Adipose tissue (tissue), 3 donors: Measurements from ENCODE around the gene SH3RF1. TPM values are rescaled to one million over a fixed set of nuclear protein-coding genes. Genes with fewer than 3 reads are reported as not detected.
"Not testable (repeated sequence)": the region's sequence is repeated elsewhere in the genome, so short reads cannot be mapped to it uniquely, and the experiment has no call there.

ENCODE experiments used
- H3K27ac ChIP-seq: one replicate; pipeline ENCODE4 v1.5.1; 2013; ENCODE audit warnings: low read depth, low read length
- WGBS, 3 donors: extraction: QIAGEN DNeasy Blood & Tissue Kit; methylation state at CpG; one replicate each; pipeline ENCODE4 v1.1.7; 2013; 5-methylcytosine and 5-hydroxymethylcytosine counted together
- polyA plus RNA-seq, 3 donors: library from polyadenylated mRNA; stranded (reverse); fragments of 200-250 nt; gene quantifications; one replicate each; pipeline ENCODE4 v1.2.3, GENCODE V29; 2013
- donor health status: healthy with polysubstance abuse.
- donor health status: Bipolar disorder and iron deficiency.
- donor health status: healthy.

SH3RF1 gene
- polyA plus RNA-seq, 3 donors, result 3.7 to 8.1 (median 7.5) TPM

GRCh38 chr4:169279108-169279507 lies 8.4 kb upstream of the SH3RF1 start:
- H3K27ac ChIP-seq, result no peak overlapping the region

- H3K27ac ChIP-seq, result no peak overlapping the region
Observed at GRCh38 chr4:169278624-169279023, 7.9 kb upstream of the SH3RF1 start.

- WGBS, 3 donors, result 95 to 99% (median 97%) methylated on average over 3 of the region's 3 CpGs
- not testable (repeated sequence) for H3K27ac ChIP-seq
Observed at GRCh38 chr4:169277838-169278237, 7.1 kb upstream of the SH3RF1 start.

GRCh38 chr4:169275180-169275579 lies 4.4 kb upstream of the SH3RF1 start:
- 22 to 61% (median 54%) methylated on average over 2 of the region's 2 CpGs for WGBS, 3 donors

GRCh38 chr4:169274033-169274432 lies 3.3 kb upstream of the SH3RF1 start:
- H3K27ac ChIP-seq, result no peak overlapping the region
- WGBS, 3 donors, result 62 to 83% (median 75%) methylated on average over 3 of the region's 3 CpGs

More at GRCh38 chr4:169275180-169275579, 4.4 kb upstream of the SH3RF1 start:
- no peak overlapping the region for H3K27ac ChIP-seq

- 33 to 45% (median 34%) methylated on average over 3 of the region's 3 CpGs for WGBS, 3 donors
- H3K27ac ChIP-seq, result no peak overlapping the region
Observed at GRCh38 chr4:169272265-169272886, 1.6 kb upstream of the SH3RF1 start.

- 9 to 28% (median 25%) methylated on average over 11 of the region's 11 CpGs for WGBS, 3 donors
- no peak overlapping the region for H3K27ac ChIP-seq
Observed at GRCh38 chr4:169271692-169272007, 894 bp upstream of the SH3RF1 start.

- WGBS, 3 donors, result 0 to 1% (median 0%) methylated on average over 55 to 62 of the region's 62 CpGs
- peak overlapping the region; percentile 64 for H3K27ac ChIP-seq
Observed at GRCh38 chr4:169269916-169270809, 593 bp downstream of the SH3RF1 start.

- H3K27ac ChIP-seq, result no peak overlapping the region
- 42 to 63% (median 57%) methylated on average over 13 of the region's 13 CpGs for WGBS, 3 donors
Observed at GRCh38 chr4:169268951-169269760, 1.6 kb downstream of the SH3RF1 start.

- no peak overlapping the region for H3K27ac ChIP-seq
- WGBS, 3 donors, result 14 to 59% (median 46%) methylated on average over 1 of the region's 1 CpG
Observed at GRCh38 chr4:169267070-169267469, 3.7 kb downstream of the SH3RF1 start.

- 85 to 98% (median 90%) methylated on average over 3 of the region's 3 CpGs for WGBS, 3 donors
- no peak overlapping the region for H3K27ac ChIP-seq
Observed at GRCh38 chr4:169266661-169267060, 4.1 kb downstream of the SH3RF1 start.

GRCh38 chr4:169266081-169266480 lies 4.7 kb downstream of the SH3RF1 start:
- H3K27ac ChIP-seq, result no peak overlapping the region
- WGBS, 3 donors, result 68 to 88% (median 76%) methylated on average over 4 of the region's 4 CpGs

GRCh38 chr4:169263791-169264392 lies 6.9 kb downstream of the SH3RF1 start:
- WGBS, 3 donors, result 75 to 100% (median 96%) methylated on average over 1 of the region's 1 CpG
- H3K27ac ChIP-seq, result no peak overlapping the region

- WGBS, 3 donors, result 42 to 63% (median 49%) methylated on average over 6 of the region's 6 CpGs
- H3K27ac ChIP-seq, result no peak overlapping the region
Observed at GRCh38 chr4:169260217-169260866, 10.4 kb downstream of the SH3RF1 start.

GRCh38 chr4:169259271-169259670 lies 11.5 kb downstream of the SH3RF1 start:
- H3K27ac ChIP-seq, result no peak overlapping the region
- WGBS, 3 donors, result 90 to 92% (median 90%) methylated on average over 6 of the region's 6 CpGs

GRCh38 chr4:169258141-169258540 lies 12.6 kb downstream of the SH3RF1 start:
- no peak overlapping the region for H3K27ac ChIP-seq
- 40 to 90% (median 87%) methylated on average over 1 of the region's 1 CpG for WGBS, 3 donors

GRCh38 chr4:169256856-169257761 lies 13.6 kb downstream of the SH3RF1 start:
- WGBS, 3 donors, result 46 to 55% (median 54%) methylated on average over 4 of the region's 4 CpGs
- H3K27ac ChIP-seq, result no peak overlapping the region
